Erythroblast (primary cell): Measurements from ENCODE around the gene NES.

Source experiments
- GATA1 ChIP-seq: IDR thresholded peaks from 2 replicates; pipeline ENCODE4 v1.6.1; 2011; ENCODE audit warnings: low read depth, mild to moderate bottlenecking, control low read depth, low read length, moderate library complexity
- POLR2A ChIP-seq: IDR thresholded peaks from 2 replicates; pipeline ENCODE4 v1.6.1; 2011; ENCODE audit warnings: mild to moderate bottlenecking, low read length

DNA sequence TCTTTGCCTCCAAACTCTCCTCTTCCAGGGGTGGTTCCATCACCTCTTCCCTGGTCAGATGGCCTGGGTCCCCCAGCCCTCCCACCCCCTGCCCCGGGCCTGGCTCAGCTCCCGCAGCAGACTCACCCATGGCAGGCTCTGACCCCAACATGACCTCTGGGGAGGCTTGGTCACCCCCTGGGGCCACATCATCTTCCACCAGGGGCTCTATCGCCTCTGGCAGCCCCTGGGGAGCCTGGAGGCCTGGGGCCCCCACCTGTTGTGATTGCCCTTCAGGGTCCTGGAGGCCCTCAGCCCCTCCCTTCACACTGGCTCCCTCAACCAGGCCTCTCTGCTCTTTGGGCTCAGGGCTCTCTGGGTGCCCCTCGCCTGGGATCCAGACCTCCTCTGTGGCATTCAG is 6.4 kb downstream of the NES start:
- no peak for TF ChIP-seq POLR2A
- TF ChIP-seq GATA1: no peak
